ENCODE results near the gene GNG7. TPM values are rescaled to one million over a fixed set of nuclear protein-coding genes. Genes with fewer than 3 reads are reported as not detected.

The GNG7 gene
- total RNA-seq, 1 experiment from 2014 or later = 1.1 TPM

- intact Hi-C loops (cut with micrococcal nuclease) = no loop called here
Measured at GRCh38 chr19:2556221-2557092, 146.0 kb downstream of the GNG7 start.

GRCh38 chr19:2555422-2556220, 146.9 kb downstream of the GNG7 start:
- H3F3A ChIP-seq (ENCODE audit: low read length, unreplicated experiment) = no peaks in the 10 kb centered on the region

More at GRCh38 chr19:2556221-2557092, 146.0 kb downstream of the GNG7 start:
- H3K4me2 ChIP-seq (ENCODE audit: low read length) = no peak overlapping the region
- no peak for DNase-seq
- ChIA-PET POLR2A (ENCODE audit: unreplicated experiment) (no interaction called here), CTCF (no interaction called here)
- no peaks in the 10 kb centered on the region for H4K20me1 ChIP-seq (ENCODE audit: low read length)
- H3K79me2 ChIP-seq (ENCODE audit: low read length) = no peaks in the 10 kb centered on the region
- TF ChIP-seq EZH2 (IDR thresholded peaks at IDR 0.05; ENCODE audit: low read length, unreplicated experiment) (no peak), EZH2phosphoT487 (IDR thresholded peaks at IDR 0.05; ENCODE audit: borderline replicate concordance, low read length) (no peak), CTCF (conservative IDR thresholded peaks at IDR 0.05; ENCODE audit: low read depth, low read length) (no peak)
- BruUV-seq (replicated peaks) = no TSS peak
- no peak overlapping the region for H2AFZ ChIP-seq (ENCODE audit: low read length)
- H3F3A ChIP-seq (ENCODE audit: low read length, unreplicated experiment) = no peaks in the 10 kb centered on the region
- no peaks in the 10 kb centered on the region for H3K9me3 ChIP-seq (ENCODE audit: low read length)
- H3K4me1 ChIP-seq (ENCODE audit: insufficient read depth, low read length) = peaks cover 18% of the 10 kb centered on the region
- H3K9me2 ChIP-seq (replicated peaks; ENCODE audit: low read length) = no peaks in the 10 kb centered on the region
- no peak for ATAC-seq
- no peak overlapping the region for H3K4me3 ChIP-seq (ENCODE audit: low read length)
- no peak overlapping the region for H3K27ac ChIP-seq (ENCODE audit: low read length)
- H3K9ac ChIP-seq (ENCODE audit: low read length) = no peak overlapping the region
- H3K36me3 ChIP-seq (ENCODE audit: low read depth, low read length) = no peaks in the 10 kb centered on the region
- H3K27me3 ChIP-seq (ENCODE audit: low read length) = no peaks in the 10 kb centered on the region

More at GRCh38 chr19:2555422-2556220, 146.9 kb downstream of the GNG7 start:
- peak overlapping the region; percentile 46 for H3K27ac ChIP-seq (ENCODE audit: low read length)
- ChIA-PET POLR2A (ENCODE audit: unreplicated experiment) (no interaction called here), CTCF (no interaction called here)
- H3K4me2 ChIP-seq (ENCODE audit: low read length) = peak overlapping the region; percentile 37; the same call in 1 of the 2 replicates
- intact Hi-C loops (cut with micrococcal nuclease) = no loop called here
- no TSS peak for BruUV-seq (replicated peaks)
- H3K36me3 ChIP-seq (ENCODE audit: low read depth, low read length) = no peaks in the 10 kb centered on the region
- no peak overlapping the region for H3K4me3 ChIP-seq (ENCODE audit: low read length)
- no peak overlapping the region for H3K9ac ChIP-seq (ENCODE audit: low read length)
- H3K9me3 ChIP-seq (ENCODE audit: low read length) = no peaks in the 10 kb centered on the region
- peaks cover 18% of the 10 kb centered on the region for H3K4me1 ChIP-seq (ENCODE audit: insufficient read depth, low read length)
- H2AFZ ChIP-seq (ENCODE audit: low read length) = no peak overlapping the region
- H3K27me3 ChIP-seq (ENCODE audit: low read length) = no peaks in the 10 kb centered on the region
- no peaks in the 10 kb centered on the region for H4K20me1 ChIP-seq (ENCODE audit: low read length)
- H3K79me2 ChIP-seq (ENCODE audit: low read length) = no peaks in the 10 kb centered on the region
- no peaks in the 10 kb centered on the region for H3K9me2 ChIP-seq (replicated peaks; ENCODE audit: low read length)
- DNase-seq (no peak), ATAC-seq (no peak)
- TF ChIP-seq CTCF (conservative IDR thresholded peaks at IDR 0.05; ENCODE audit: low read depth, low read length) (no peak), EZH2 (IDR thresholded peaks at IDR 0.05; ENCODE audit: low read length, unreplicated experiment) (no peak), EZH2phosphoT487 (IDR thresholded peaks at IDR 0.05; ENCODE audit: borderline replicate concordance, low read length) (no peak)
